ENCODE data around the gene LIFR. TPM values are rescaled to one million over a fixed set of nuclear protein-coding genes. Genes with fewer than 3 reads are reported as not detected.
A peak's percentile ranks its signal among the peaks of the same experiment; 100 is the strongest.

The LIFR gene
- total RNA-seq, 4 donors from 2014 or later, result 18.7 to 71.4 (median 31.3) TPM

DNA sequence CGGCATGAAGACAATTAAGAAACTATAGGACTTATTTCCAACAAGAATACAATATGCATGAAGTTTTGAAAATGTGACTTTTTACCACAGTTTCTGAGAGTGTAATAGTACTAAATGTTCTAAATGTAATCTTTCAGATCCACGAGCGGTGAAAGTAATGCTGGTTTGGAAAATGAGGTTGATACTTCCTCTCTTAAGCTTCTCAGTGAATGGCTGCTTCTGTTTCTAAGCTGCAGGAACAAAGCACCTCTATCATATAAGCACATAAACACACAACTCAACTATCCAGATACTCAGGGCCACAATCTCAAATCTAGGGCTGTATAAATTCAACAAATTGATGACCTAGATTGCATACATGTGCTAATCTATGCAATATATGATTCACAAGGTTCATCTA lies 78.3 kb downstream of the LIFR start:
- Histone ChIP-seq H3K27ac (no peak overlapping the region), H3K36me3 (peaks cover 17% of the 10 kb centered on the region), H3K9me3 (no peaks in the 10 kb centered on the region), H3K4me3 (no peak overlapping the region), H3K4me1 (no peaks in the 10 kb centered on the region), H3K27me3 (no peaks in the 10 kb centered on the region)
- DNase-seq (ENCODE audit: low spot score in 2 of 2), result no peak
- 82% methylated on average over 3 of the region's 3 CpGs for WGBS
- no peak for TF ChIP-seq POLR2A (IDR thresholded peaks at IDR 0.05)
- TF ChIP-seq POLR2AphosphoS5 (IDR thresholded peaks at IDR 0.05), result no peak
- TF ChIP-seq CTCF (IDR thresholded peaks at IDR 0.05), result no peak
- TF ChIP-seq EP300 (IDR thresholded peaks at IDR 0.05), result no peak

- Histone ChIP-seq H3K4me3 (no peak overlapping the region), H3K27ac (no peak overlapping the region), H3K9me3 (no peaks in the 10 kb centered on the region), H3K27me3 (no peaks in the 10 kb centered on the region), H3K4me1 (peaks cover 18% of the 10 kb centered on the region), H3K36me3 (no peaks in the 10 kb centered on the region)
- WGBS, result 38% methylated on average over 8 of the region's 8 CpGs
- no peak for TF ChIP-seq CTCF (IDR thresholded peaks at IDR 0.05)
- TF ChIP-seq POLR2AphosphoS5 (IDR thresholded peaks at IDR 0.05), result no peak
- TF ChIP-seq EP300 (IDR thresholded peaks at IDR 0.05), result no peak
- TF ChIP-seq POLR2A (IDR thresholded peaks at IDR 0.05), result no peak
- DNase-seq (ENCODE audit: low spot score in 2 of 2), result no peak
Measured at GRCh38 chr5:38473008-38473407, 83.4 kb downstream of the LIFR start.

- 93% methylated on average over 7 of the region's 7 CpGs for WGBS
Measured at GRCh38 chr5:38472541-38472940, 83.9 kb downstream of the LIFR start.

GRCh38 chr5:38471709-38472108 lies 84.7 kb downstream of the LIFR start:
- Histone ChIP-seq H3K4me1 (peaks cover 31% of the 10 kb centered on the region), H3K36me3 (no peaks in the 10 kb centered on the region), H3K9me3 (no peaks in the 10 kb centered on the region), H3K27me3 (no peaks in the 10 kb centered on the region), H3K27ac (no peak overlapping the region), H3K4me3 (no peak overlapping the region)
- no peak for DNase-seq (ENCODE audit: low spot score in 2 of 2)
- no peak for TF ChIP-seq POLR2A (IDR thresholded peaks at IDR 0.05)
- 97% methylated on average over 4 of the region's 4 CpGs for WGBS

More at GRCh38 chr5:38472541-38472940, 83.9 kb downstream of the LIFR start:
- Histone ChIP-seq H3K4me1 (peaks cover 23% of the 10 kb centered on the region), H3K36me3 (no peaks in the 10 kb centered on the region), H3K9me3 (no peaks in the 10 kb centered on the region), H3K27me3 (no peaks in the 10 kb centered on the region), H3K4me3 (no peak overlapping the region), H3K27ac (no peak overlapping the region)
- TF ChIP-seq CTCF (IDR thresholded peaks at IDR 0.05), result no peak
- no peak for TF ChIP-seq EP300 (IDR thresholded peaks at IDR 0.05)
- no peak for TF ChIP-seq POLR2A (IDR thresholded peaks at IDR 0.05)
- TF ChIP-seq POLR2AphosphoS5 (IDR thresholded peaks at IDR 0.05), result no peak
- DNase-seq (ENCODE audit: low spot score in 2 of 2), result no peak

DNA sequence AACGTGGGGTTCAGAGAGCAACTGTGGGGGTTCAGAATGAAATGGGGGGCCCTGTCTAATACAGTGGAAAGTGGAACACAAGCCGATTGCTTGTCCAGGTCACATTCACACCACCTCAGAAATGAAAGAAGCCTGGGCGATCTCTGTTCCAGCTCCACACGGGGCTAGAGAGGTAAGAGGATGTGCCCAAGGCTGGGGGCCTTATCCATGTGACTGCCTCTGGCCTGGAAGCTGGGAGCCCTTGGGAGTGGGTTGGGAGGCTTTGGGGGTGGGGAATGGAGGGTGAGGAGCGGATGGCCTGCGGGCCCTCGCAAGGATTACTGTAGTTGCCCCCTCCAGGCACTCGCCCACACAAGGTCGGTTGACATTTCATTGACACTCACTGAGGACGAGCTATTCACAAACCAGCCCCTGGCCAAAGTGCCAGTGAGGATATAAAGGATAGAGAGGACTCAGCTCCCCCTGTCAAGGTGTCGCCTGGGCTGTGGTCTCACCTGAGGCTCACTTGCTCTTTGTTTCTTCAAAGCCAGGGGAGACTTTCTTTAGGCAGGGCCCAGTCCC lies 86.7 kb downstream of the LIFR start:
- Histone ChIP-seq H3K36me3 (no peaks in the 10 kb centered on the region), H3K4me1 (peaks cover 35% of the 10 kb centered on the region)
- WGBS, result 93% methylated on average over 10 of the region's 11 CpGs

More for the DNA sequence above, 86.7 kb downstream of the LIFR start:
- H3K27me3 ChIP-seq, result no peaks in the 10 kb centered on the region
- H3K27ac ChIP-seq, result peak overlapping the region; percentile 84
- H3K9me3 ChIP-seq, result no peaks in the 10 kb centered on the region
- no peak overlapping the region for H3K4me3 ChIP-seq
- TF ChIP-seq EP300 (IDR thresholded peaks at IDR 0.05), result no peak
- no peak for TF ChIP-seq POLR2A (IDR thresholded peaks at IDR 0.05)
- TF ChIP-seq POLR2AphosphoS5 (IDR thresholded peaks at IDR 0.05), result no peak
- no peak for TF ChIP-seq CTCF (IDR thresholded peaks at IDR 0.05)
- DNase-seq (ENCODE audit: low spot score in 2 of 2), result no peak

Measured in suprapubic skin (tissue), 4 donors.